Activated T-cell treated with anti-CD3 and anti-CD28 coated beads, Interleukin-2, amount 50 U/mL, for 1 hour (primary cell): ENCODE results near the gene ZNF275.
"Not testable (repeated sequence)": the region's sequence is repeated elsewhere in the genome, so short reads cannot be mapped to it uniquely, and the experiment has no call there.

Experiments
- DNase-seq: peaks from one replicate; pipeline ENCODE4 v3.0.0-alpha.2; 2020

The ZNF275 gene

GRCh38 chrX:153361781-153362397, 27.9 kb downstream of the ZNF275 start:
- DNase-seq = no peak

DNA sequence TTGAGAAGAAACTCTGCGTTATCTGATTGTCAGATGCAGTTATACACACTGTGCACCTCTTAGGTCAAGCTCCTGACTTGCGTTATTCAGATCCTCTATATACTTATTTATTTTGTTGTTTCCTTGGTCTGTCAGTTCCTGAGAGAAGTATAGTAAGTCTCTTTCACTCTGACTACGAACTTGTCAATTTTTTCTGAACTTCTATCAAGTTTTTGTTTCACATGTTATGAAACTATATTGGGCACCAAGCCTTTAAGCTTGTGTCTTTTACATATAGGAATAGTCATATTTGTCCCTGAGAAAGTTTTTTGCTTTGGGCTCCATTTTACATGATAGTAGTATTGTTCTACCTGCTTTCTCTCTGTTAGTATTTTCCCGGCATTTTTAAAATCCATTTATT, 31.7 kb downstream of the ZNF275 start:
- no peak for DNase-seq

GRCh38 chrX:153366119-153366518, 32.2 kb downstream of the ZNF275 start:
- no peak for DNase-seq

DNA sequence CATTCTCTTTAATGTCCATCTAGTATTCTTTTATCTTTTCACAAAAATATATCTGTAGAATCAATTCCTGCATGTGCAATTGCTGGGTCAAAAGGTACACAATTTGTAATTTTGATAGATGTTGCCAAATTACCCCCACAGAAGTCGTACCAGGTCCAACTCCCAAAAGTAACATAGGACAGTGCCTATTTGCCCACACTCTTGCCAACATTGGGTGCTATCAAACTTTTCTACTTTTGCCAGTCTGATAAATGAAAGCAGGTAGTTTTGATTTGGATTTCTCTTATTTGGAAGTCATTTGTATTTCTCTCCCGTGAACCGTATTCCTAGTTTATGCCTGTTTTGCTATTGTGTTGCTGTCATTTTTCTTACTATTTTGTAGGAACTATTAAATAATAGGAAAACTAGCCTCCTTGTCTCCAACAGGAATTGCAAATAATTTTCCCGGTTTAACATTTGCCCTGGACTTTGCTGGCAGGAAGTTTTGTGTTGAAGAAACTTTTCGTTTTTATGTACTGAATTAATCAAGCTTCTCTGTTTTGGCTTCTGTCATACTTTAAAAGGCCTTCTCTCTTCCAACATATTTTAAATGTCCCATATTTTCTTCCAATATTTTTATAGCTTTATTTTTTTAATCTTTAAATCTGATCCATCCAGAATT, 33.1 kb downstream of the ZNF275 start:
- no peak for DNase-seq

- DNase-seq = no peak
These were observed 36.5 kb downstream of the ZNF275 start for GRCh38 chrX:153370293-153371055.

DNA sequence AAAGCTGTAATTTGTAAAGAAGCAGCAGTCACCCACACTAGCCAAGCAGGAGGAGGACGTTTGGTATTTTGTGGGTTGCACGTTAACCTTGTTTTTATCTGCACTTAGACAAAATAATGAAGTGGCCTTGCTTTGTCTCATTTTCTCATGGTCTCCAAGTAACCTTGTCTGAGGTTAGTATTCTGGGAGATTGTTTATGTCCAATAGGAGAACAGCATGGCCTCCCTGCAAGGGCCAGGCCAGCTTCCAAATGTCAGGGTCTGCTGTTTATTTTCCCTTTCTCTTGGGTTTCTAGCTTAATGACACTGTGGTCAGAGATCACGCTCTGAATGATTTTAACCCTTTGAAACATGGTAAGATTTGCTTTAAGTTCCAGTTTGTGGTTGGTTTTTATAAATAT, 37.3 kb downstream of the ZNF275 start:
- no peak for DNase-seq

DNA sequence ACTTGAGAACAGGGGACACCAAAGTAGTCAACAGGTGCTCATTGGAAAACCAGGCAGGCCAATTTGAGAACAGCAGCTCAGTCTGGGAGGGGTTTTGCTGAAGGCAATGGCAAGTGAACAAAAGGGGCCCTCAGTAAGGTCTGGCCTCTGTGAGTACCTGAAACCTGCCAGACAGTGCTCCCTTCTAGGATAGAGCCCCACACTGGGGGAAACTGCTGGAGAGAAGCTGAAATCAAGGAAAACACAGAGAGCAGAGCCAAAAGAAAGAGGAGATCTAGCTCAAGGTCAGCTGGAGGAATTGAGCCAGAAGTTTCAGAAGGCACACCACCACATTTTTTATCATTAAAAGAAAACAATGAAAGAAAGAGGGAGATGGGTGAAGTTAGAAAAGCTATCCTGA, 39.0 kb downstream of the ZNF275 start:
- DNase-seq = no peak

DNA sequence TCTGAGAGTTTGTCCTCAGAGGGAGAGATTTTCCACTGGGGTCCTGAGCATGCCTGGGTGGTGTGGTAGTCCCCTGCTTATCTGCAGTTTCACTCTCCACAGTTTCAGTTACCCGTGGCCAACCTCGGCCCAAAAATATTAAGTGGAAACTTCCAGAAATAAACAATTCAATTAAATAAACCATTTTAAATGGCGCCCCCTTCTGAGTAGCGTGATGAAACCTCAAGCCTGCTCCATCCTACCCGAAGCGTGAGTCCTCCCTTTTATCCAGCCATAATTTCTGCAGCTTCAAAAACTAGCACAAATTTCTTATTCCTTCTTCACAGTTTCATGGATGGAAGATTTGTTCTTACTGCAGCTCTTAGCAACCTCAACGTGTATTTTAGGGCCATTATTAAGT, 40.5 kb downstream of the ZNF275 start:
- DNase-seq = no peak

- no peak for DNase-seq
These were observed 41.6 kb downstream of the ZNF275 start for GRCh38 chrX:153375571-153375970.

DNA sequence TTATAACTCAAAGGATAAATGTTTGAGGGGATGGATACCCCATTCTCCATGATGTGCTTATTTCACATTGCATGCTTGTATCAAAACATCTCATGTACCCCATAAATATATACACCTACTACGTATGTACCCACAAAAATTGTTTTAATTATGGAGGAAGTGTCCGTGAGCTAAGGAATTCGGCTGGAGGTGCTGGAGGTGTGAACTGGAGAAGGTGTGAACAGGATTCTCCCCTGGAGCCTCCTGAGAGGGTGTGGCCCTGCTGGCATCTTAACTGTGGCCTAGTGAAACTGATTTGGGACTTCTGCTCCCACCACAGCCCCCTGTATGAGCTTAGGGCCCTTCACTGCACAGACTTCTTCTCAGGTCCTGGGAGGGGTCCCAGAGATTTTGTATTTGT, 43.8 kb downstream of the ZNF275 start:
- no peak for DNase-seq

GRCh38 chrX:153378607-153379006, 44.7 kb downstream of the ZNF275 start:
- no peak for DNase-seq

- no peak for DNase-seq
These were observed 45.6 kb downstream of the ZNF275 start for GRCh38 chrX:153379508-153379907.

DNA sequence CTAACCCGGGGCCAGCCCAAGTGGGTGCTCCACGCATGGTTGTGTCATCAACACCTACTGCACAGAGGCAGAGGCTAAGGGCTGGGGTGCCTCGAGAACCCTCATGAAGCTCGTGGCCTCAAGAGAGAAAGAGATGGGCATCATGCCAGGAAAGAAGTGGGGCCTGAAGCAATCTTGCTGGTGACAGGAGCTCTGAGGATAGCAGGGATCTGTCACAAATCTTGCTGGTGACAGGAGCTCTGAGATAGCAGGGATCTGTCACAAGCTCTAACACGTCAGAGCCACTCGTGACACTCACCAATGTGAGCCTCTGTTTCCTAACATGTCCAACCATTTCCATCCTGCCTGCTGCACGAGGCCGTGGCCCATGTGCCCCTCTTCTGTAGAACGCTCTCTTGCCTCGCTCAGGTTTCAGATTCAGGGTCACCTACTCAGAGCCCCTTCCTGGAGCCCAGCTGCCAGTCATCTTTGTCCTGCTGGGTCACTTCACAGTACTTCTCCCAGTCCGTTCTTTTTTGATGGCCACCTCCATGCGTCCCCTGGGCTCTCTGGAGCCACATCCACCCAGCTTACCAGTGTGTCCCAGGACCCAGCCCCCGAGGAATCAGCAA, 46.1 kb downstream of the ZNF275 start:
- no peak for DNase-seq

- no peak for DNase-seq
These were observed 46.7 kb downstream of the ZNF275 start for GRCh38 chrX:153380691-153381090.

DNA sequence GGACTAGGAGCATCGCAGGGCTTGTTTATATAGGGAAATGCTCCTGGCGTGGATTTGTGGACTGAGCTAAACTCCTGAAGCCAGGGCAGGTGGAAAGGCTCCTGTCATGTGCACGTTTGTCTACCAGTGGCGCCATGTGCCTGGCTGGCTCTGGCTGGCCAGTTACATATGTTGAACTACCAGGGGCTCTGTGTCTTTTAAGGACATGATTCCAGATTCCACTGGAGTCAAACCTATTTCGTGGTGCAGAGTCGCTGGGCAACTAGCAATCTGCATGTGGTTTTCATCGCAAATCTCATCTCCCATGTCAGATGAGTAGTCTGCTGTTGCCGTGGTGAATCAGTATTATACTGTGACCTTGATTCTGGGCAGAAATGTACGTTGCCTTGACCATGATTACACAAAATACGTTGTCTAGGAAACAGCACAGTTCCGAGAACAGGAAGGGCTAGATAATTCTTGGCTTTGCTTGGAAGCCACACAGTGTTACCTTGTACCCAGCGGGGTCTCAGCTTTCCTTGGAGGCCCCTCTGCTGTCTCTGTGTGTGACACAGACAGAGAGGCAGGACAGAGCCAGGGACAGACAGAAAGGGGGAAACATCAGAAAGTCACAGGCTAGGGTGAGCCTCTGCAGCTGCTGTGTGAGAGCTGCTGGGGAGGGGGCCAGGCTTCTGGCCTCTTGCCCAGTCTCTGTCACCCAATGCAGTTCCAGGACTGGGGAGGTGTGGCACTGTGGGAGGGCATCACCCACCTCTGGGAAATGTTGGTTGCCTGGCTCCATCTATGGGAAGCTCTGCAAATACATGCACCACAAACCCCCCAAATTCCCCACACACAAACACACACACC, 48.0 kb downstream of the ZNF275 start:
- DNase-seq = no peak

GRCh38 chrX:153382563-153383482, 48.9 kb downstream of the ZNF275 start:
- no peak for DNase-seq

DNA sequence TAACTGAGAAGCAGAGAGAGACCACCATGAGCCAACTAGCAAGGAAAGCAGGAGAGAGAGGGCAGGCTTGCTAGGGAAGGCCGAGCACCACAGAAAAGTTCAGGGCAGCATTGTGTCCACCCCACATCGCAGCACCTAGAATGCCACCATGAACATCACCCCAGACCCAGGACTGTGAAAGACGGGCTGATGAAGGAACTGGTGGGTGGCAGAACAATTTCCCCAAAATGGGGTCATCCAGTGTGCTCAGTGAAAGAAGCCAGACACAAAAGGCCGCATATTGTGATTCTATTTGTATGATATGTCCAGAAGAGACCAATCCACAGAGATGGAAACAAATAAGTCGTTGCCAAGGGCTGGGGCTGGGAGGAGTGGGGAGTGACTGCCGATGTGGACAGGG, 50.4 kb downstream of the ZNF275 start:
- DNase-seq = no peak

DNA sequence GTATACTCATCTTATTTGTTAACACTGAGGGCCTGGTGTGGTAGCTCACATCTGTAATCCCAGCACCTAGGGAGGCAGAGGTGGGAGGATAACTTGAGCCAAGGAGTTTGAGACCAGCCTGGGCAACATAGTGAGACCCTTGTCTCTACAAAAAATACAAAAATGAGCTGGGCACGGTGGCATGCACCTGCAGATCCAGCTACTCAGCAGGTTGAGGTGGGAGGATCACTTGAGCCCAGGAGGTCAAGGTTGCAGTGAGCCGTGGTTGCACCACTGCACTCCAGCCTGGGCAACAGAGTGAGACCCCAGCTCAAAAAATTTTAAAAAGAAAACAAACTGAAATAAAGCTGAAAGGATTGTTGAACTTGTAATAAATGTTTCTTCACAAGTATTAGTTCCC, 51.0 kb downstream of the ZNF275 start:
- DNase-seq = not testable (repeated sequence)

DNA sequence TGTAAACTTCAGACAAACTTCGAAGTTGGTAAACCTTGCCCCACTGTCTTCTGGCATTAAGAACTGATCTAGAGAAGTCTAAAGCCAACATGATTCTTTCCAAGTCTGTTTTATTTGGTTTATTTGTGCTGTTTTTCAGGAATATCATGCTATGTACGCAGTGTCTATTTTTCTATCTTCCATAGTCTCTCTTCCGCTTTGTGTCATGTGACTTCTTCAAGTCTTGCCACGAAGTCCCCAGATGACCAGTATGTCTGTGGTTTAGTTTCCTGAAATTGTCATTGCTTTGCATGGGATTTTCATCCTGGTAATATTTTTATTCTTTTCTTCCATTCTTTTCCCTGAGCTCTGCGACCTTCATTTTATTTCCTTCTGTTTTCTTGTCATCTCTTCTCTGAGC, 52.1 kb downstream of the ZNF275 start:
- DNase-seq = no peak

GRCh38 chrX:153387345-153387744, 53.4 kb downstream of the ZNF275 start:
- no peak for DNase-seq

- no peak for DNase-seq
These were observed 54.2 kb downstream of the ZNF275 start for GRCh38 chrX:153387987-153388721.
